ENCODE results near the gene PRKACA.
A peak's percentile ranks its signal among the peaks of the same experiment; 100 is the strongest.

Gene PRKACA

GRCh38 chr19:14091813-14092462, 25.6 kb downstream of the PRKACA start:
- no peak for DNase-seq

- peak; percentile 61 for DNase-seq
Measured at GRCh38 chr19:14091081-14091812, 26.3 kb downstream of the PRKACA start.

GRCh38 chr19:14090509-14091080, 27.0 kb downstream of the PRKACA start, which contains the start of gene SAMD1:
SAMD1 (minus strand) TSS chr19:14090751.
- DNase-seq, result peak; percentile 82

- DNase-seq, result peak; percentile 52
Measured at GRCh38 chr19:14089662-14090508, 27.7 kb downstream of the PRKACA start.

GRCh38 chr19:14089412-14089661, 28.2 kb downstream of the PRKACA start:
- peak; percentile 18 for DNase-seq

- no peak for DNase-seq
Measured at GRCh38 chr19:14088634-14089411, 28.7 kb downstream of the PRKACA start.

- no peak for DNase-seq
Measured at GRCh38 chr19:14086098-14086497, 31.5 kb downstream of the PRKACA start.

GRCh38 chr19:14085309-14085995, 32.1 kb downstream of the PRKACA start, which contains the start of gene C19orf67:
C19orf67 (minus strand) TSS chr19:14085783; CDS start chr19:14085627, 156 bp downstream.
- no peak for DNase-seq

GRCh38 chr19:14082675-14082960, 34.9 kb downstream of the PRKACA start:
- DNase-seq, result no peak

GRCh38 chr19:14081797-14082674, 35.5 kb downstream of the PRKACA start:
- peak; percentile 39 for DNase-seq

- DNase-seq, result peak; percentile 100
Measured at GRCh38 chr19:14080887-14081796, 36.4 kb downstream of the PRKACA start.

- DNase-seq, result no peak
Measured at GRCh38 chr19:14078411-14078810, 39.2 kb downstream of the PRKACA start.

- DNase-seq, result peak; percentile 30
Measured at GRCh38 chr19:14073925-14074838, 43.4 kb downstream of the PRKACA start.

- DNase-seq, result peak; percentile 72
Measured at GRCh38 chr19:14073261-14073924, 44.2 kb downstream of the PRKACA start.

- DNase-seq, result peak; percentile 26
Measured at GRCh38 chr19:14072535-14073260, 44.9 kb downstream of the PRKACA start, which contains the start of gene MISP3. MISP3 (plus strand) TSS chr19:14072786; CDS start chr19:14073310, 524 bp downstream.

- DNase-seq, result no peak
Measured at GRCh38 chr19:14070268-14071050, 47.1 kb downstream of the PRKACA start.
